Activated CD4-positive, alpha-beta memory T cell treated with anti-CD3 and anti-CD28 coated beads for 36 hours (primary cell): Measurements from ENCODE around the gene ZNF575. TPM values are rescaled to one million over a fixed set of nuclear protein-coding genes. Genes with fewer than 3 reads are reported as not detected.

Experiments
- CTCF ChIA-PET: fragments of 350-600 bp; sonication (Branson Sonifier 250); formaldehyde crosslinking; loops from one replicate; lab custom pipeline; 2021; ENCODE audit warnings: antibody characterized with exemption, inconsistent platforms; lab: Charles Lee
- POLR2A ChIA-PET: fragments of 350-600 bp; sonication (Branson Sonifier 250); formaldehyde crosslinking; loops from one replicate; lab custom pipeline; 2021; ENCODE audit warnings: antibody characterized with exemption; lab: Charles Lee
- DNase-seq: peaks from one replicate; pipeline ENCODE4 v3.0.0-alpha.2; 2020
- H3K27ac Mint-ChIP-seq: one replicate; pipeline ENCODE4 v1.8.0; 2021; ENCODE audit warnings: mixed read lengths
- H3K27me3 Mint-ChIP-seq: one replicate; pipeline ENCODE4 v1.8.0; 2021; ENCODE audit warnings: mixed read lengths
- H3K36me3 Mint-ChIP-seq: one replicate; pipeline ENCODE4 v1.8.0; 2021; ENCODE audit warnings: mixed read lengths
- H3K4me1 Mint-ChIP-seq: one replicate; pipeline ENCODE4 v1.8.0; 2021; ENCODE audit warnings: low read depth, mixed read lengths
- H3K4me3 Mint-ChIP-seq: one replicate; pipeline ENCODE4 v1.8.0; 2021; ENCODE audit warnings: mild to moderate bottlenecking, mixed read lengths
- H3K9me3 Mint-ChIP-seq: one replicate; pipeline ENCODE4 v1.8.0; 2021; ENCODE audit warnings: mixed read lengths
- intact Hi-C: fragments of 100-400 bp; cut with micrococcal nuclease; formaldehyde crosslinking; loops from one replicate; pipeline ENCODE4 v1.15.1; 2023
- total RNA-seq, 2 experiments: library from RNA; stranded (reverse); gene quantifications; one replicate each; pipeline ENCODE4 v1.2.3, GENCODE V29; 2021

The ZNF575 gene
- total RNA-seq, 2 experiments from 2014 or later, result 3.1 to 3.7 TPM

- intact Hi-C loops, result no loop called here
- POLR2A ChIA-PET, result interaction anchor here (0.5 kb wide), 1 partner anchor 185 kb away, joined by 5 read pairs; no protein-coding TSS in a partner anchor
- no peak for DNase-seq
- peak overlapping the region; percentile 95 for H3K27ac Mint-ChIP-seq
- H3K9me3 Mint-ChIP-seq, result no peaks in the 10 kb centered on the region
- no peak overlapping the region for H3K4me3 Mint-ChIP-seq
- H3K36me3 Mint-ChIP-seq, result peaks cover 22% of the 10 kb centered on the region
- H3K27me3 Mint-ChIP-seq, result no peaks in the 10 kb centered on the region
- peaks cover 38% of the 10 kb centered on the region for H3K4me1 Mint-ChIP-seq
- CTCF ChIA-PET, result interaction anchor here (0.7 to 2.3 kb wide), 2 partner anchors 33 to 107 kb away, joined by 4 to 10 read pairs; no protein-coding TSS in a partner anchor
These were observed 28.4 kb downstream of the ZNF575 start for GRCh38 chr19:43561139-43561970.

GRCh38 chr19:43562226-43562697, 29.3 kb downstream of the ZNF575 start:
- DNase-seq, result no peak
- Mint-ChIP-seq H3K4me3 (no peak overlapping the region), H3K36me3 (peaks cover 22% of the 10 kb centered on the region), H3K27ac (peak overlapping the region; percentile 95), H3K4me1 (peaks cover 40% of the 10 kb centered on the region), H3K27me3 (no peaks in the 10 kb centered on the region), H3K9me3 (no peaks in the 10 kb centered on the region)
- ChIA-PET CTCF (no interaction called here), POLR2A (no interaction called here)
- intact Hi-C loops, result loop anchor here (1.0 to 2.0 kb wide), 4 partner anchors 13 to 57 kb away; partner anchors contain the start of genes IRGQ, PINLYP, XRCC1 and ZNF428

- H3K27me3 Mint-ChIP-seq, result no peaks in the 10 kb centered on the region
- peak; percentile 86 for DNase-seq
- ChIA-PET CTCF (interaction anchor here (1.1 to 1.2 kb wide), 2 partner anchors 8 to 32 kb away, joined by 3 to 4 read pairs; no protein-coding TSS in a partner anchor), POLR2A (interaction anchor here (1.1 kb wide), 1 partner anchor 13 kb away, joined by 3 read pairs; the partner anchor contains the start of genes PINLYP and XRCC1)
- H3K4me1 Mint-ChIP-seq, result peaks cover 38% of the 10 kb centered on the region
- H3K9me3 Mint-ChIP-seq, result no peaks in the 10 kb centered on the region
- peaks cover 22% of the 10 kb centered on the region for H3K36me3 Mint-ChIP-seq
- intact Hi-C loops, result loop anchor here (1.0 to 2.0 kb wide), 4 partner anchors 13 to 56 kb away; partner anchors contain the start of genes IRGQ, PINLYP, XRCC1 and ZNF428
- H3K4me3 Mint-ChIP-seq, result peak overlapping the region; percentile 40
- peak overlapping the region; percentile 95 for H3K27ac Mint-ChIP-seq
These were observed 29.8 kb downstream of the ZNF575 start for GRCh38 chr19:43562698-43563241.

GRCh38 chr19:43563816-43564457, 30.9 kb downstream of the ZNF575 start:
- CTCF ChIA-PET, result interaction anchor here (1.1 to 1.2 kb wide), 2 partner anchors 9 to 31 kb away, joined by 3 to 4 read pairs; no protein-coding TSS in a partner anchor
- no peak overlapping the region for H3K4me3 Mint-ChIP-seq
- peaks cover 38% of the 10 kb centered on the region for H3K4me1 Mint-ChIP-seq
- no peaks in the 10 kb centered on the region for H3K27me3 Mint-ChIP-seq
- DNase-seq, result no peak
- H3K27ac Mint-ChIP-seq, result peak overlapping the region; percentile 95
- H3K36me3 Mint-ChIP-seq, result peaks cover 22% of the 10 kb centered on the region
- POLR2A ChIA-PET, result interaction anchor here (1.1 kb wide), 2 partner anchors 10 to 12 kb away, joined by 3 to 5 read pairs; partner anchors contain the start of genes PINLYP and XRCC1
- no peaks in the 10 kb centered on the region for H3K9me3 Mint-ChIP-seq
- intact Hi-C loops, result loop anchor here (2.0 kb wide), 2 partner anchors 31 to 55 kb away; partner anchors contain the start of genes ZNF428 and ZNF575

- Mint-ChIP-seq H3K36me3 (peaks cover 21% of the 10 kb centered on the region), H3K9me3 (no peaks in the 10 kb centered on the region), H3K4me3 (no peak overlapping the region), H3K4me1 (peaks cover 40% of the 10 kb centered on the region), H3K27ac (no peak overlapping the region), H3K27me3 (no peaks in the 10 kb centered on the region)
- ChIA-PET POLR2A (interaction anchor here (0.8 kb wide), 2 partner anchors 30 to 216 kb away, joined by 3 read pairs; partner anchors contain the start of gene KCNN4), CTCF (interaction anchor here (1.1 to 2.4 kb wide), 3 partner anchors 9 to 30 kb away, joined by 5 to 13 read pairs (median 7); no protein-coding TSS in a partner anchor)
- DNase-seq, result no peak
- intact Hi-C loops, result no loop called here
These were observed 31.8 kb downstream of the ZNF575 start for GRCh38 chr19:43564800-43565199.

- POLR2A ChIA-PET, result no interaction called here
- no peaks in the 10 kb centered on the region for H3K9me3 Mint-ChIP-seq
- H3K4me1 Mint-ChIP-seq, result peaks cover 23% of the 10 kb centered on the region
- H3K36me3 Mint-ChIP-seq, result peaks cover 1% of the 10 kb centered on the region
- CTCF ChIA-PET, result interaction anchor here (1.0 to 3.7 kb wide), 2 partner anchors 14 to 49 kb away, joined by 3 to 17 read pairs; no protein-coding TSS in a partner anchor
- no peak overlapping the region for H3K4me3 Mint-ChIP-seq
- intact Hi-C loops, result no loop called here
- no peak overlapping the region for H3K27ac Mint-ChIP-seq
- H3K27me3 Mint-ChIP-seq, result no peaks in the 10 kb centered on the region
- no peak for DNase-seq
These were observed 36.7 kb downstream of the ZNF575 start for GRCh38 chr19:43569657-43570056.

- Mint-ChIP-seq H3K4me3 (no peak overlapping the region), H3K27ac (no peak overlapping the region), H3K36me3 (peaks cover 1% of the 10 kb centered on the region), H3K9me3 (no peaks in the 10 kb centered on the region), H3K27me3 (no peaks in the 10 kb centered on the region), H3K4me1 (peaks cover 27% of the 10 kb centered on the region)
- DNase-seq, result no peak
- POLR2A ChIA-PET, result no interaction called here
- intact Hi-C loops, result no loop called here
- CTCF ChIA-PET, result interaction anchor here (1.0 to 3.7 kb wide), 3 partner anchors 15 to 50 kb away, joined by 3 to 18 read pairs (median 17); no protein-coding TSS in a partner anchor
These were observed 37.3 kb downstream of the ZNF575 start for GRCh38 chr19:43570174-43570791.

- no peak overlapping the region for H3K4me3 Mint-ChIP-seq
- no peak for DNase-seq
- ChIA-PET CTCF (interaction anchor here (1.9 to 3.0 kb wide), 2 partner anchors 17 to 22 kb away, joined by 13 to 18 read pairs; no protein-coding TSS in a partner anchor), POLR2A (no interaction called here)
- peaks cover 31% of the 10 kb centered on the region for H3K4me1 Mint-ChIP-seq
- H3K27me3 Mint-ChIP-seq, result no peaks in the 10 kb centered on the region
- peaks cover 1% of the 10 kb centered on the region for H3K36me3 Mint-ChIP-seq
- peak overlapping the region; percentile 7 for H3K27ac Mint-ChIP-seq
- intact Hi-C loops, result no loop called here
- H3K9me3 Mint-ChIP-seq, result no peaks in the 10 kb centered on the region
These were observed 39.2 kb downstream of the ZNF575 start for GRCh38 chr19:43572171-43572588.

- no peak for DNase-seq
- Mint-ChIP-seq H3K4me3 (peak overlapping the region; percentile 96), H3K27ac (peak overlapping the region; percentile 86), H3K4me1 (peaks cover 31% of the 10 kb centered on the region), H3K9me3 (no peaks in the 10 kb centered on the region), H3K36me3 (peaks cover 1% of the 10 kb centered on the region), H3K27me3 (no peaks in the 10 kb centered on the region)
- POLR2A ChIA-PET, result interaction anchor here (0.7 to 1.5 kb wide), 4 partner anchors 11 to 21 kb away, joined by 3 to 17 read pairs (median 4); partner anchors contain the start of genes IRGQ and ZNF576
- intact Hi-C loops, result loop anchor here (1.0 to 2.0 kb wide), 4 partner anchors 12 to 42 kb away; partner anchors contain the start of genes IRGQ, ZNF575 and ZNF576
- CTCF ChIA-PET, result interaction anchor here (0.6 to 5.7 kb wide), 10 partner anchors 10 to 235 kb away, joined by 3 to 56 read pairs (median 3); partner anchors contain the start of genes IRGQ and ZNF576
These were observed 41.6 kb downstream of the ZNF575 start for GRCh38 chr19:43574424-43575155.
